Smooth muscle cell (in vitro differentiated cells): ENCODE results near the gene TRABD2B. TPM values are rescaled to one million over a fixed set of nuclear protein-coding genes. Genes with fewer than 3 reads are reported as not detected.
A peak's percentile ranks its signal among the peaks of the same experiment; 100 is the strongest.

Source experiments
- DNase-seq: peaks from one replicate; lab custom pipeline; 2025; ENCODE audit not compliant: unreplicated experiment; lab: John Stamatoyannopoulos, UW
- H2AFZ ChIP-seq: fragments of 200-600 bp; sonication (generic); 2 replicates; pipeline ENCODE4 v1.6.0; 2016; ENCODE audit warnings: antibody characterized with exemption, low read depth, mild to moderate bottlenecking
- H3F3A ChIP-seq: fragments of 200-600 bp; sonication (generic); 2 replicates; pipeline ENCODE4 v1.6.0; 2017; ENCODE audit warnings: antibody characterized with exemption, low read depth
- H3K27ac ChIP-seq: fragments of 200-600 bp; sonication (generic); 2 replicates; pipeline ENCODE4 v1.5.1; 2016; ENCODE audit warnings: low read depth, mild to moderate bottlenecking
- H3K27me3 ChIP-seq: fragments of 200-600 bp; sonication (generic); 2 replicates; pipeline ENCODE4 v1.6.1; 2016; ENCODE audit warnings: low read depth, mild to moderate bottlenecking
- H3K36me3 ChIP-seq: fragments of 200-600 bp; sonication (generic); 2 replicates; pipeline ENCODE4 v1.5.1; 2016; ENCODE audit warnings: low read depth
- H3K4me1 ChIP-seq: fragments of 200-600 bp; sonication (generic); 2 replicates; pipeline ENCODE4 v1.5.1; 2016; ENCODE audit warnings: low read depth
- H3K4me2 ChIP-seq: fragments of 200-600 bp; sonication (generic); 2 replicates; pipeline ENCODE4 v1.6.0; 2016; ENCODE audit warnings: mild to moderate bottlenecking
- H3K4me3 ChIP-seq: fragments of 200-600 bp; sonication (generic); 2 replicates; pipeline ENCODE4 v1.5.1; 2016; ENCODE audit warnings: mild to moderate bottlenecking
- H3K79me2 ChIP-seq: fragments of 200-600 bp; sonication (generic); 2 replicates; pipeline ENCODE4 v1.6.0; 2016; ENCODE audit warnings: low read depth, mild to moderate bottlenecking
- H3K9ac ChIP-seq: fragments of 200-600 bp; sonication (generic); 2 replicates; pipeline ENCODE4 v1.6.0; 2016; ENCODE audit warnings: low read depth
- H3K9me3 ChIP-seq: fragments of 200-600 bp; sonication (generic); replicated peaks from 2 replicates; pipeline ENCODE4 v1.5.1; 2016; ENCODE audit warnings: low read depth
- H4K20me1 ChIP-seq: fragments of 200-600 bp; sonication (generic); 2 replicates; pipeline ENCODE4 v1.6.0; 2016; ENCODE audit warnings: low read depth
- CTCF ChIP-seq: fragments of 200-600 bp; sonication (generic); IDR thresholded peaks from 2 replicates; pipeline ENCODE4 v1.5.1; 2017; ENCODE audit warnings: borderline replicate concordance, mild to moderate bottlenecking, antibody characterized with exemption; ENCODE audit not compliant: insufficient read depth, poor library complexity, severe bottlenecking
- WGBS: methylation state at CpG from one replicate; pipeline ENCODE4 v1.1.7; 2016; ENCODE audit warnings: low lambda C conversion rate; 5-methylcytosine and 5-hydroxymethylcytosine counted together
- polyA plus RNA-seq: library from polyadenylated mRNA; unstranded; fragments of >200 nt; fragmentation: Nextera tagmentation; extraction: Ambion mirVana; gene quantifications from 2 replicates; pipeline ENCODE4 v1.2.1, GENCODE V29; 2016
- total RNA-seq: library from RNA; depleted of rRNA; stranded (reverse); fragments of >200 nt; gene quantifications from 2 replicates; pipeline ENCODE4 v1.2.3, GENCODE V29; 2014

Gene TRABD2B
- total and polyA plus RNA-seq, 2 experiments from 2014 or later = 0.94 to 4.9 TPM

- DNase-seq = no peak
- Histone ChIP-seq H3K4me1 (peaks cover 11% of the 10 kb centered on the region), H2AFZ (no peak overlapping the region), H3K9ac (no peak overlapping the region), H4K20me1 (peaks cover 57% of the 10 kb centered on the region), H3F3A (peaks cover 11% of the 10 kb centered on the region), H3K4me2 (no peak overlapping the region), H3K36me3 (no peaks in the 10 kb centered on the region), H3K9me3 (no peaks in the 10 kb centered on the region), H3K79me2 (peaks cover 13% of the 10 kb centered on the region), H3K27ac (no peak overlapping the region), H3K4me3 (no peak overlapping the region), H3K27me3 (peaks cover 39% of the 10 kb centered on the region)
- no peak for TF ChIP-seq CTCF
- WGBS = 99% methylated on average over 5 of the region's 5 CpGs
Observed at GRCh38 chr1:47991673-47992072, 5.5 kb downstream of the TRABD2B start.

- H3K79me2 ChIP-seq = peaks cover 13% of the 10 kb centered on the region
- H3K9me3 ChIP-seq = no peaks in the 10 kb centered on the region
- no peak overlapping the region for H3K4me3 ChIP-seq
- H4K20me1 ChIP-seq = peaks cover 61% of the 10 kb centered on the region
- H3K36me3 ChIP-seq = no peaks in the 10 kb centered on the region
- no peak overlapping the region for H2AFZ ChIP-seq
- peaks cover 11% of the 10 kb centered on the region for H3K4me1 ChIP-seq
- no peak for DNase-seq
- no peak for TF ChIP-seq CTCF
- peaks cover 13% of the 10 kb centered on the region for H3F3A ChIP-seq
- no peak overlapping the region for H3K9ac ChIP-seq
- 74% methylated on average over 5 of the region's 5 CpGs for WGBS
- peaks cover 36% of the 10 kb centered on the region for H3K27me3 ChIP-seq
- no peak overlapping the region for H3K4me2 ChIP-seq
- no peak overlapping the region for H3K27ac ChIP-seq
Observed at GRCh38 chr1:47991187-47991586, 6.0 kb downstream of the TRABD2B start.

GRCh38 chr1:47990286-47990685 lies 6.9 kb downstream of the TRABD2B start:
- no peak overlapping the region for H3K4me3 ChIP-seq
- peaks cover 29% of the 10 kb centered on the region for H3K27me3 ChIP-seq
- H3K79me2 ChIP-seq = peaks cover 13% of the 10 kb centered on the region
- TF ChIP-seq CTCF = no peak
- H3K9ac ChIP-seq = no peak overlapping the region
- no peak overlapping the region for H2AFZ ChIP-seq
- H4K20me1 ChIP-seq = peaks cover 70% of the 10 kb centered on the region
- no peaks in the 10 kb centered on the region for H3K36me3 ChIP-seq
- no peak overlapping the region for H3K4me2 ChIP-seq
- H3K9me3 ChIP-seq = no peaks in the 10 kb centered on the region
- peaks cover 22% of the 10 kb centered on the region for H3F3A ChIP-seq
- DNase-seq = no peak
- 89% methylated on average over 4 of the region's 4 CpGs for WGBS
- H3K27ac ChIP-seq = no peak overlapping the region
- H3K4me1 ChIP-seq = peaks cover 11% of the 10 kb centered on the region

- no peak for DNase-seq
- H3K27ac ChIP-seq = peak overlapping the region; percentile 50
- WGBS = 94% methylated on average over 11 of the region's 11 CpGs
- peaks cover 77% of the 10 kb centered on the region for H4K20me1 ChIP-seq
- no peak overlapping the region for H3K9ac ChIP-seq
- peaks cover 17% of the 10 kb centered on the region for H3K4me1 ChIP-seq
- no peak overlapping the region for H3K4me3 ChIP-seq
- peaks cover 23% of the 10 kb centered on the region for H3K27me3 ChIP-seq
- no peaks in the 10 kb centered on the region for H3K36me3 ChIP-seq
- H3K79me2 ChIP-seq = peaks cover 9% of the 10 kb centered on the region
- no peak for TF ChIP-seq CTCF
- no peak overlapping the region for H2AFZ ChIP-seq
- no peaks in the 10 kb centered on the region for H3K9me3 ChIP-seq
- peaks cover 23% of the 10 kb centered on the region for H3F3A ChIP-seq
- H3K4me2 ChIP-seq = peak overlapping the region; percentile 79
Observed at GRCh38 chr1:47987601-47988000, 9.6 kb downstream of the TRABD2B start.
